Endodermal cell (in vitro differentiated cells): ENCODE data around the gene ADAMTS17. TPM values are rescaled to one million over a fixed set of nuclear protein-coding genes. Genes with fewer than 3 reads are reported as not detected.

ENCODE experiments used
- DNase-seq: peaks from one replicate; pipeline ENCODE4 v3.0.0-alpha.2; 2017
- H3K27ac ChIP-seq: 2 replicates; pipeline ENCODE4 v1.5.1; 2013; ENCODE audit warnings: mild to moderate bottlenecking, low read depth, low read length, moderate library complexity
- H3K27me3 ChIP-seq: 2 replicates; pipeline ENCODE4 v1.6.1; 2013; ENCODE audit warnings: mild to moderate bottlenecking, low read length, moderate library complexity; ENCODE audit not compliant: insufficient read depth, control insufficient read depth, poor library complexity, severe bottlenecking
- H3K36me3 ChIP-seq: 2 replicates; pipeline ENCODE4 v1.7.0; 2013; ENCODE audit warnings: mild to moderate bottlenecking, low read length, moderate library complexity; ENCODE audit not compliant: control insufficient read depth, insufficient read depth
- H3K4me1 ChIP-seq: one replicate; pipeline ENCODE4 v1.7.0; 2013; ENCODE audit warnings: low read length; ENCODE audit not compliant: control insufficient read depth, insufficient read depth
- H3K4me3 ChIP-seq: 2 replicates; pipeline ENCODE4 v1.5.1; 2013; ENCODE audit warnings: mild to moderate bottlenecking, low read length, moderate library complexity
- H3K9ac ChIP-seq: 2 replicates; pipeline ENCODE4 v1.6.1; 2013; ENCODE audit warnings: mild to moderate bottlenecking, low read length, moderate library complexity; ENCODE audit not compliant: poor library complexity, severe bottlenecking; ENCODE audit errors: extremely low read depth
- H3K9me3 ChIP-seq: 2 replicates; pipeline ENCODE4 v1.6.1; 2013; ENCODE audit warnings: mild to moderate bottlenecking, low read length, moderate library complexity; ENCODE audit not compliant: control insufficient read depth
- H3K27ac Mint-ChIP-seq: 2 replicates; pipeline ENCODE4 v1.8.0; 2020; ENCODE audit warnings: mixed read lengths
- H3K27me3 Mint-ChIP-seq: 2 replicates; pipeline ENCODE4 v1.8.0; 2021; ENCODE audit warnings: mild to moderate bottlenecking, mixed read lengths; ENCODE audit not compliant: insufficient read depth
- H3K36me3 Mint-ChIP-seq: 2 replicates; pipeline ENCODE4 v1.8.0; 2020; ENCODE audit warnings: low read depth, mixed read lengths
- H3K4me1 Mint-ChIP-seq: 2 replicates; pipeline ENCODE4 v1.8.0; 2020; ENCODE audit warnings: mixed read lengths
- H3K4me3 Mint-ChIP-seq: 2 replicates; pipeline ENCODE4 v1.8.0; 2020; ENCODE audit warnings: mild to moderate bottlenecking, moderate library complexity, mixed read lengths
- H3K9me3 Mint-ChIP-seq: 2 replicates; pipeline ENCODE4 v1.8.0; 2020; ENCODE audit warnings: mild to moderate bottlenecking, mixed read lengths
- CTCF ChIP-seq: fragments of 200-600 bp; sonication (generic); conservative IDR thresholded peaks from 2 replicates; pipeline ENCODE4 v1.5.0; 2021; ENCODE audit warnings: antibody characterized with exemption, mild to moderate bottlenecking
- WGBS, 2 experiments: methylation state at CpG; one replicate each; pipeline versions ENCODE4 v1.1.5 to v1.1.7; 2013; ENCODE audit warnings: missing lambda C conversion rate in 2 of 2, mixed read lengths in 1 of 2; ENCODE audit not compliant: insufficient coverage in 1 of 2, insufficient read length in 1 of 2; 5-methylcytosine and 5-hydroxymethylcytosine counted together
- total RNA-seq, 2 donors: library from RNA; stranded (reverse); fragmentation: NEBNext Ultra II Directional in 1 of 2; extraction: Animal tissue kit (Norgen Biotek cat#: 25700) in 1 of 2; gene quantifications; 2 replicates in 1 of 2; 3 replicates in 1 of 2; pipeline ENCODE4 v1.2.1, GENCODE V29; 2021

Gene ADAMTS17
- total RNA-seq, 2 donors from 2014 or later, result 0.82 to 2.3 TPM

- Histone ChIP-seq H3K27me3 (peaks cover 12% of the 10 kb centered on the region), H3K9ac (no peak overlapping the region), H3K4me1 (no peaks in the 10 kb centered on the region), H3K9me3 (no peaks in the 10 kb centered on the region), H3K27ac (no peak overlapping the region), H3K4me3 (no peak overlapping the region), H3K36me3 (no peaks in the 10 kb centered on the region)
- Mint-ChIP-seq H3K36me3 (no peaks in the 10 kb centered on the region), H3K9me3 (no peaks in the 10 kb centered on the region), H3K4me3 (no peak overlapping the region), H3K27ac (no peak overlapping the region), H3K4me1 (peaks cover 24% of the 10 kb centered on the region), H3K27me3 (peaks cover 50% of the 10 kb centered on the region)
- no peak for TF ChIP-seq CTCF
- 50 to 58% methylated on average over 6 to 8 of the region's 8 CpGs for WGBS, 2 experiments
- DNase-seq, result no peak
These were observed 7.8 kb downstream of the ADAMTS17 start for GRCh38 chr15:100334015-100334414.

GRCh38 chr15:100333236-100333635 lies 8.5 kb downstream of the ADAMTS17 start:
- Mint-ChIP-seq H3K4me3 (no peak overlapping the region), H3K27ac (no peak overlapping the region), H3K27me3 (peaks cover 44% of the 10 kb centered on the region), H3K4me1 (peaks cover 19% of the 10 kb centered on the region), H3K36me3 (no peaks in the 10 kb centered on the region), H3K9me3 (no peaks in the 10 kb centered on the region)
- Histone ChIP-seq H3K36me3 (no peaks in the 10 kb centered on the region), H3K9me3 (no peaks in the 10 kb centered on the region), H3K9ac (no peak overlapping the region), H3K27me3 (peaks cover 6% of the 10 kb centered on the region), H3K27ac (no peak overlapping the region), H3K4me1 (no peaks in the 10 kb centered on the region), H3K4me3 (no peak overlapping the region)
- no peak for DNase-seq
- WGBS, 2 experiments, result 90 to 97% methylated on average over 7 of the region's 7 CpGs
- no peak for TF ChIP-seq CTCF

GRCh38 chr15:100332721-100333120 lies 9.1 kb downstream of the ADAMTS17 start:
- Mint-ChIP-seq H3K4me3 (no peak overlapping the region), H3K4me1 (peaks cover 19% of the 10 kb centered on the region), H3K27ac (no peak overlapping the region), H3K9me3 (no peaks in the 10 kb centered on the region), H3K36me3 (no peaks in the 10 kb centered on the region), H3K27me3 (peaks cover 39% of the 10 kb centered on the region)
- WGBS, 2 experiments, result 83% methylated on average over 6 of the region's 6 CpGs; no CpG with 5 or more reads in 1 of the 2 experiments
- Histone ChIP-seq H3K27ac (no peak overlapping the region), H3K9me3 (no peaks in the 10 kb centered on the region), H3K9ac (no peak overlapping the region), H3K27me3 (peaks cover 6% of the 10 kb centered on the region), H3K36me3 (no peaks in the 10 kb centered on the region), H3K4me1 (no peaks in the 10 kb centered on the region), H3K4me3 (no peak overlapping the region)
- TF ChIP-seq CTCF, result no peak
- no peak for DNase-seq
